HG03460 (cell line): Measurements from ENCODE around the gene SEC61G.

ENCODE experiments used
- ATAC-seq: cut with Tn5 transposase; IDR thresholded peaks from one replicate; pipeline ENCODE4 v1.9.1; 2021; ENCODE audit not compliant: unreplicated experiment

SEC61G gene

DNA sequence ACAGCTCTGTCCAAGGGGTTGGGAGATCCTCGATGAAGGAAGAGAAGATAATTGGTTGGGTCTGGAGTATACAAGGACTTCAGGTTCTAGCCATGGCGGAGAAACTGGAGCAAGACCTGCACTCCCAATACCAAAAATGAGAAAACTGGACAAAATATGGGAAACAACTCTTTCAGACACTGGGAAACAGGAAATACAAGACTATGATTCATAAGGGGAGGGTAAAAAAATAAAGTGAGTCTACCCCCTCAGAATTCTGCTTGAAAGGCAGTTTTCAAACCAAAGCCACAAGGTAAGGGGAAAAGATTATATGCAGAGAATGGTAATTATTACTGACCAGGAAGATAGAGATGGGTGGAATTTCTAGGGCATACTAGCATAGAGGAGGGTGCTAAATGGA is 10.2 kb upstream of the SEC61G start:
- ATAC-seq: no peak

DNA sequence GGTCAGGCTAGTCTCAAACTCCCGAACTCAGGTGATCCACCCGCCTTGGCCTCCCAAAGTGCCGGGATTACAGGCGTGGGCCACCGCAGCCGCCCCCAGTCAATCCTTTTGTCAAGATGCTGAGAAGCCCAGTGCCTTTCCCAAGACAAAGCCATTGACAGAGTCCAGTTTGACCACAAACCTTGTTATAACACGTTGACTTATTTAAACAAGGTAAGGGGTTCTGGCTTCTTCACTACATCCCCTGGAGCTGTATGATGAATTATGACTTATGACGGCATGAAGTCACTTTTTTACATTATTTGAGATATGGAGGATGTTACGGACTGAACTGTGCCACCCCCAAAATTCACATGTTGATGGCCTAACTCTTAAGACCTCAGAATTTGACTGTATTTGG is 5.8 kb upstream of the SEC61G start:
- no peak for ATAC-seq

DNA sequence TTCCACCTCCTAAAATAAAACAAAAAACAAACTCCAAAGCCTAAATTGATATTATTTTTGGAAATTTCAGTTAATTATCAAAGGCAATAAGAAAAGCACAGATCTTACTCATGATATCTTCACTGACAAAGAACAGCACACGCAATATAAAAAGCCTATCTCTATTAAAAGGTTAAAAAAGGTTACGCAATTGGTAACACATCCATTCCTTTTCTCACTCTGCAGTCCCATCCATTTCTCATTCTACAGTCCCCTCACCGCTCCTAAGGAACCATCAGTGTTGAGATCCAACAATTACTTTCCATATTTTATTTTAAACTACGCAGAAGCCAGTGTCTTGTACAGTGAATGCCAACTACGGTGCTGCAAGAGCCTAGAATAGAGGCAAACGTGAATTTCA is 1.3 kb downstream of the SEC61G start:
- ATAC-seq: no peak

DNA sequence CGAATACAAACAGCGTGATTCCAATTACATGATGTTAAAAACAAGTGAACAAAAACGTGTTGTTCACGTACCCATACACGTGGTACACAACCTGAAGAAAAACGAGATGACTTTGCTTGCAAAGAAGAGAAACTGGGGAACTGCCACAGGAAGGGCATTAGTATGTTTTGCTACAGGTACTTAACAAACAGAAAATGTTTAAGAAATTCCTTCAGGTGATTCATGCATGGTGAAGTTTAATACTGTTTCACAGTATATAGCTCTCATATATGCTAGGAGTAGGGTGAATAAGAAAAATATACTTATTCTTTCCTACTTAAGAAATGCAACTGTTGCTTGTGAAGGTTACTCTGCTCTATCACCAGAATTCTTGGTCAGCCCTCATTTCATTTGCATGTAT is 9.8 kb downstream of the SEC61G start:
- ATAC-seq: no peak

DNA sequence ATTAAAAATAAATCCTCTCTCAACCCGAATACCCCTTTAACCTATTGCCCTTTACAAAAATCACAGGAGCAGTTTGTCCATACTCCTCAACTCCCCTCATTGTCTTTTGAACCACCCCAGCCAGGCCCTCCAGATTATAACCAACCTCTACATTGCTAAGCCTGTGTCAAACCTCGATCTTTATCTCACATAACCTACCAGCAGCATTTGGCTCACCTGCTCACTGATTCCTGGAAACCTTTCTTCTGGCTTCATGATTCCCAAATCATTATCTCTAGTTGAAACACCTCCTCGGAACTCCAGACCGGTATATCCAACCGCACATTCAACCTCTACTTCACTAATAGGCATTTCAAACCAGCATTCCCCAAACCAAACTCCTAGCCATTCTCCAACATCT is 11.8 kb downstream of the SEC61G start:
- no peak for ATAC-seq

DNA sequence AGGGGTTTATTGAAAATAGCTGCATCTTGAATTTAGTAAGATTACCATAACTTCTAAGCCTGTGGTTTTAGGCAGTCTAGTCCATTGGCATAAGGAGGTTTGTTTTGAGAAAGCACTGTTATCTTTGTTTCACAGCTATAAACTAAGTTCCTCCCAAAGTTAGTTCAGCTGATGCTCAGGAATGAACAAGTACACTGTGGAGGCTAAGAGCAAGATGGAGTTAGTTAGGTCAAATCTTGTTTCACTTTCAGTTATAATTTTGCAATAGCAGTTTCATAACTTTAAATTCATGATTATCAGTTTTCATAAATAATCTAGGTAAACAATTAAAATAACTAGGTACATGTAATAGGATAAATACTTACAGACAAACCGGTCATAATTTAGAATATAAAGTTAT is 15.4 kb downstream of the SEC61G start:
- ATAC-seq: no peak

DNA sequence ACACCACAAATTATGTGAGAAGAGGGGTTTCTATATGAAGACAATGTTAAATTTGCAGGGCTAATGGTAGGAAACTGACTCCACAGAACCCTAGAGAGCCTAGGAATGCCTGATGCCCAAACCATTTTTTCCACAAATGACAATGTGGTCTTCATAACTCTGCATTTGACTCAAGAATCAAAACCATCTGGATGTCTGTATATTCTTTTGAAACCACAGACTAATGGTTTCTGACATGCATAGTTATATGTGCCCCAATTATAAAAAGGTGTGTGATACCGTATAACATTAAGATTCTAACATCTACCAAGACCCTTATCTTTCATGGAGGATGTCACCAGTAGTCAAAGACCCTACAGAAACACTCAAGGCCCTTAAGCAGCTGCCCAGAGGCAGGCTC is 20.3 kb downstream of the SEC61G start:
- no peak for ATAC-seq

DNA sequence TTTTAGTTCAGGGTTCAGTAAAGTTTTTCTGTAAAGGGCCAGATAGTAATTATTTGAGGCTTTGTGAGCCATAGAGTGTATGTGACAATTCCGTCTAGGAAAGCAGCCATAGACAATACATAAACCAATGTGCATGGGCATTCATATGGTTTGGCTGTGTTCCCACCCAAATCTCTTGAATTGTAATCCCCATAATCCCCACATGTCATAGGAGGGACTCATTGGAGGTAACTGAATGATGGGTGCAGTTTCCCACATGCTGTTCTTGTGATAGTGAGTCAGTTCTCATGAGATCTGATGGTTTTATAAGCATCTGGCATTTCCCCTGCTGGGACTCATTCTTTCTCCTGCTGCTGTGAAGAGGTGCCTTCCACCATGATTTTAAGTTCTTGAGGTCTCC is 29.9 kb downstream of the SEC61G start:
- no peak for ATAC-seq

DNA sequence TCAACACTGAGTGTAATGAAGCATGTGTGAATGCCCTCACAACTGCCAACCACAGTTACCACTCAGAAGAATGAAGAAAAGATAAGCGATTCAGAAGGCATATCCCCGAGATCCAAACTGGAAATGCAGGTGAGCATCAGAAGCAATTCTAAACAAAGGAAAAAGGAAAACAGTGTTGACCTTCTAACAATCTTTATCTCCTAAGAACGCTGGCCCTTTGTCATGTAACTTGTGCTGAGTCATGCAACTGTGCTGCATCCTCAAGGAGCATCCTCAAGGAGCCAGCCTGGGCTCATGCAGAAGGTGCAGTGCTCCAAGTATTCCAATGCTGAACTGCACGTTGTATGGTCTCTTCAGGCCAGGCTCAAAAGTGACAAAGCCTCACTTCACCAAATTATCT is 30.6 kb downstream of the SEC61G start:
- ATAC-seq: no peak

DNA sequence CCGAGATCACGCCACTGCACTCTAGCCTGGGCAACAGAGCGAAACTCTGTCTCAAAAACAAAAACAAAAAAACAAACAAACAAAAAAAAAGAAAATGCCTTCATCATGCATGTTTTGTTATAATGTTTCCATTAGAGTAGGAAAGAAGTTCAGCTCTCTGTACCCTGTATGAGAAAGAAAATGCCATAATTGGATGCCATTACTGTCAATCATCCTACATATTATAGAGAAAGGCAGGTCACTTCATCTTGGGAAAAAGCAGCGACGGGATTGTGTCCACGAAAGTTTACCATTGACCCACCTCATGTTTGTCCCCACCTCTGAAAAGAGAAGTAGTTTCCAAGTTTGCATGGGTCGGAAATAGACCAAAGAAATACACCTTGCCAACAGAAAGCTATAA is 33.8 kb downstream of the SEC61G start:
- no peak for ATAC-seq

DNA sequence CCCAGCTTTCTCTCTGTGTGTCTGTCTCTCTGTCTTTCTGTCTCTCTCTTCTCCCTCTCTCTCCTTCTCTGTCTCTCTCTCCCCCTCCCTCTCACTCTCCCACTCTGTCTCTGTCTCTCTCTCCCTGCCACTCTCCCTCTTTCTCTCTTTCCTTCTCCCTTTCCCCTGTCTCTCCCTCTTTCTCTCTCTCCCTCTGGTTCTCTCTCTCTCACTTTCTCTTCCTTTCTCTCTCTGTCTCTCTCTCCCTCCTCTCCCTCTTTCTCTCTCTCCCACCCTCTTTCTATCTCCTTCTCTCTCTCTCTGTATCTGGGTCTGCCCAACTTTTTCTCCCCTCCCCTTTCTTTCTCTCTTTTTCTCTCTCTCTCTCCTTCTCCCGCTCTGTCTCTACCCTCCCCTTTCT is 36.5 kb downstream of the SEC61G start:
- ATAC-seq: no peak

DNA sequence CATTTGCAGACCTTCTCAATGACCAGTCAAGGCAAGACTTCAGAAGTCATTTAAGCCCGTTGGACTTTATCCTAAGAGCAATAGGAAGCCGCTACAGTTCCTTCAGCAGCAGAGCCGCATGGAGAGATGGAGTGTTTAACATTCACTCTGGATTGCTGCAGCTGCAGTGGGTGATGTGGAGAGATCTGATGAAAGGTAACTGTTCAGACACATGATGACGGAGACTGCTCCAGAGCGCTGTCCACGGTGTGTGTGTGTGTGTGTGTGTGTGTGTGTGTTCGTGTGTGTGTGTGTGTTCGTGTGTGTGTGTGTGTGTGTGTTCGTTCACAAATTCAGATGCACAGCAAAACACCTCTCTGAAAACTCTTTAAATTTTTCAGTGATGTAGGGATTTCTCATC is 37.0 kb downstream of the SEC61G start:
- ATAC-seq: no peak

DNA sequence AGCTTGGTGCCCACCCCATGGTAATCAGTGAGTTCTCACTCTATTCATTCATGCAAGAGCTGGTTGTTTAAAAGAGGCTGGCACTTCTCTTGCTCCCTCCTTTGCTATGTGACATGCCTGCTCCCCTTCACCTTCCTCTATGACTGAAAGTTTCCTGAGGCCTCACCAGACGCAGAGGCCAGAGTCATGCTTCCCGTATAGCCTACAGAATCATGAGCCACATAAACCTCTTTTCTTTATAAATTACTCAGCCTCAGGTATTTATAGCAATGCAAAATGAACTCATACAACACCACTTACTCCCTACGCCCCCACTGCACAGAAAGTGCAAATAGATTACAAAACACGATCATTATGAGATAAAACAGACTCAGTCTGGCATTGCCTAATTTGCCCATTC is 39.0 kb downstream of the SEC61G start:
- no peak for ATAC-seq

DNA sequence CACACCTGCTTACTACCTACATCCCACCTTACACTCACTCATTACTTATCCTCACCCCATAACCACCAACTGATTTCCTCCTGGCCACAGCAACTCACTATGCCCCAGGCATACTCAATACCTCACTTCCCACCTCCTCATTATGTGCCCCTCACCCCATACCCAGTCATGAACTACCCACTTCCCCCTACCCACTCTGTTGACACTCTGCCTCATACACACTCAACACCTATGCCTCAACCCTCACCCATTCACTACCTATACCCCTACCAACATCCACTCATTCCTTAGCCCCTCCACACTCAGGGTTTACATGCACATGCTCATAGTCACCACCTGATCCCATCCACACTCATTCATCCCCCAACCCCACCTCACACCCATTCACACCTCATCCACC is 39.6 kb downstream of the SEC61G start:
- ATAC-seq: no peak

DNA sequence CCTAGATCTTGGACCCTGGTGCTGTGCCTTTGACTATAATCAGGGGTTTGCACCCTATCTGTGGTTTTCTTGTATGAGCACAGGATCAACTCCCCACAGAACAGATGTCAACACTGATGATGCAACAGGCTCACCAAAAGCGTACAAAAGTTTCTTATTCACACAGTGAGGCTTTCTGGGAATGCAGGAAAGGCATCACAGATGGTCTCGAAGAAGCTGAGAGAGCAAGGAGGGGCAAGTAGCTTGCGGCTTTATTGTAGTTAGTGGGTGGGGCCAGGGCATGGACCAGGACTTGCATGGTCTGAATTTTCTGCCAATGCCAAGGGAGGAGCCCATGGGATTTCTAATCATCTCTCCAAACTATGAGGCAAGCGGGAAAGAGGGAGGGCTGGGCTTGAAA is 46.2 kb downstream of the SEC61G start:
- ATAC-seq: no peak

DNA sequence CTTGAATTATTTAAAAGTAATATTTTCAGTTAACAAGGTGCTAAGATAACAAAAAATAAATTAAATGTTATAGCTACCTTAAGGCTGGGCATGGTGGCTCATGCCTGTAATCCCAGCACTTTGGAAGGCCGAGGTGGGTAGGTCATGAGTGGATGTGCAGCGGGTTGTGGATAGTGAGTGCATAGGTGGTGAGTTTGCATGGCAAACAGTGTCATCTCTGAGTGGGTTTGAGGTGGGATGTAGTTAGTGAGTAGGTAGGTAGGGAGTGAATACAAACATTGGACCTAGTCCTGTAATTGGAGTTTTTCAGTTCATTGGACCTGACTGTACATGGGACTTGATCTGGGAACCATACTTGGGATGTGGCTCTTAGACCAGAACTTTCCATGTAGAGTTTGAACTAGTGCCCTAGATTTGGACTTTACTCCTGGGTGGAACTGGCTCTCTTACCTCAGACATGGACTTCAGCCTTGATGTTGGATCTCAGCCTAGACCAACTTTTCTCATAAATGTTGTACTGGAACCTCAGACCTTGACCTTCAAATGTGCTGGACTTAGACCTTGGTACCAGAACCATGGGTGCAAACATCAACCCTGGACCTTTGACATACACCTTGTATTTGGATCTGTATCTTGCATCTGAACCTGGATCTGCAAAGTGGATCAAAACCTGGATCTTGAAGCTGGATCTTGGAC is 47.0 kb downstream of the SEC61G start:
- ATAC-seq: no peak

DNA sequence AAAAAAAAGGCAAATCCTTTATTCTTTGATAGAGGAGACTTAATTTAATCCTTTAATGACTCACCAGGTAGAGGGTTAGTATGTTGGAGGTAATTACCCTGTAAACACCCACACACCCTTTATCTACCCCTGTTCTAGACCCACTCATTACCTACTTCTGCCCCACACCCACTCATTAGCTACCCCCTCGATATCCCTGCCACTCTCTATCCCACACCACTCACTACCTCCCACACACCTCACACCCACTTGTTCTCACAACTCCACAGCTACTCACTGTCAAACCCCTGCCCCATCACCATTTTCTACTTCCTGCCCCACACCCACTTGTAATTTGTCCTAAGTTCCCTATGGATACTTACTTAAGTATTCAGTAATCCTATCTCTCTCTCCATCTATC is 49.7 kb downstream of the SEC61G start:
- no peak for ATAC-seq

DNA sequence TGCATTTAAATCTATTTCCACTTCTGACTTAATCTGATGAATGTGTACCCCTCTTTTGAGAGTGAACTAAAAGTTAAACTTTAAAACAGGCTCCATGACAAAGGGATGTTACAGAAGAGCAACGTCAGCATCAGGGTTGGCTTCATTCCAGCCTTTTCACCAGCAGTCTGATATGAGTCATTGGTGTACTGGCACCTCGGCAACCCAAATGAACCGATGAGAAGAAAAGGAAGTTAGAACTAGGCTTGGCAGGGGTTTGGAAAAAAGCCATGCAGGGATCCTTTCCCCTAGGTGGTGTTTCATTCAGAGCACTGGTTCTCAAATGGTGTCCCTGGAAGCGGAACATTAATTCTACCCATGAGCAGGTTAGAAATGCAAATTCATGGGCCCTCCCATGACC is 53.6 kb downstream of the SEC61G start:
- no peak for ATAC-seq

DNA sequence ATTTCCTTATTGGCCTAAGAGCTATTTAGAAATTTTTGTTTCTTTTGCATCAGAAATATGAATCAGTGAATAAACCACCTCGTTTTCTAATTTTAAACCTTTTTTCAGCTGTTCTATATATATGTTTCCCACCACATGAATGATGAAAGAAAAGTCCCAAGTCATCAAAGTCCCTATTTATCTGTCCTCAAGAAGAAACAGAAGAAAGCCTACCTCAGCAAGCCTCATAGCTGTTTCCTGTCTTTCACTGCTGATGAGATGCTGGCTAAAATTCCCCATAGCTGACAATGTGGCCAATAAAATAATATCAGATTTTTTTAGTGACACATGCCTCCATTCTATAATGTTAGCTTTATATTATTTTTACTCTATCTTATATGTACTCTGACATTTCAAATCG is 54.2 kb downstream of the SEC61G start:
- no peak for ATAC-seq
